ENCODE results near the gene RESP18. TPM values are rescaled to one million over a fixed set of nuclear protein-coding genes. Genes with fewer than 3 reads are reported as not detected.
A peak's percentile ranks its signal among the peaks of the same experiment; 100 is the strongest.

Gene RESP18
- total and polyA plus RNA-seq, 3 experiments from 2014 or later, result not detected

DNA sequence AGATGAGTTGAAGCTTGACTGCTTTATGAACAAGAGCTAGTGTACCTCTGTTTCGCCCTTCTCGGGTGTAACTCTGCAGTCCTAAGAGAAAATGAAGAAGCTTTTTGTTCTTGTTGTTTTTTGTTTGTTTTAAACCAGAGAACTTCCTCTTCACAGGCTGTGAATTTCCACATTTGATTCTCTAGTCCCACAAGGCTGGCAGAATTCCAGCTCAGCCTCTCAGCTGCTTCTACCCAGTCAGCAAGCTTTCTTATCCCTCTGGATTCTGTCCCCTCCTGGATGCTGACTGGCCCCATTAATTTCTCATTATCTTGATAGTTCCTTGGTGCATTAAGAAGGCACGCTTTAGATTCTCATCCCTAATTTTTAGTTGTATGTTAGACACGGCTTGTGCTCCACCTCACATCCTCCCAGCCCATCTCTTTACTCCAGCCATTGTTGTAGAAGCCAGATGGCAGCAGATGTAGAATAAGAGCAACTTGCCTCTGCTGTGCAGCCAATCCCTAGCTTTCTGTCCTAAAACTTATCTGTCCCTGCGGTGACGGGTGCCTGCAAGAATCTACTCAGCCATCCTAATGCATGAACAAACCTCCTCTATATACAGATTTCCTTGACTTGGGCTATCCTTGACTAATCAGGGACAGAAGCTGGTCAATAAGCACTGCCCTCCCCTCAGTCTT is 12.3 kb upstream of the RESP18 start:
- H3K27ac Mint-ChIP-seq, result peak overlapping the region in 1 of 8 donors; percentile 9
- Histone ChIP-seq H3K4me1 (ENCODE audit: insufficient read depth, low read length) (no peaks in the 10 kb centered on the region), H3K9me3 (ENCODE audit: low read length) (no peaks in the 10 kb centered on the region), H3K27ac (ENCODE audit: low read depth, low read length) (no peak overlapping the region), H3K36me3 (ENCODE audit: insufficient read depth, low read length) (no peaks in the 10 kb centered on the region), H3K4me3 (ENCODE audit: low read length) (no peak overlapping the region), H3K27me3 (ENCODE audit: insufficient read depth, low read length, poor library complexity, severe bottlenecking) (no peaks in the 10 kb centered on the region)
- H3K9me3 Mint-ChIP-seq, result no peaks in the 10 kb centered on the region
- no peaks in the 10 kb centered on the region for H3K36me3 Mint-ChIP-seq
- no peak for DNase-seq
- H3K27me3 Mint-ChIP-seq, result peaks cover 10 to 52% of the 10 kb centered on the region in 2 donors
- ChIA-PET CTCF (no interaction called here), POLR2A (no interaction called here)
- H3K4me3 Mint-ChIP-seq, result no peak overlapping the region
- no peaks in the 10 kb centered on the region for H3K4me1 Mint-ChIP-seq

DNA sequence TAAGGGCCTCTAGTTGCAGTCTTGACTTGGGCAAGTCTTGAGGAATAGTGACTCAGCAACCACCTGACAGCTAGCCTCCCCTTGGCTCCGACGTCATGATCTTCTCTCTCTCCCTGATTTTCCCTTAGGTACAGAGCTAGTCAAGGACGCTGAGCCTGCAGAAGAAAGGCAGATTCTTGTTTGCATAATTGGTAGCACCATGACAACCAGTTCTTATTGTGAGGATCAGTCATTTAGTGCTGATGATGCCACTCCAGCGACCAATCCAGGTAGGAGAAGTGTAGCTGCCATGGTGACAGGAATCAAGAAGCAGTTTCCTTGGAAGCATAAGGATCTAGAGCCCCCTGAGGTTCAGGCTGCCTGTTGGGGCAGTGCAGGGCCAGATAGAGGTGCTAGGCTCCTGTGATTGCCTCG is 2.8 kb upstream of the RESP18 start:
- Histone ChIP-seq H3K36me3 (ENCODE audit: insufficient read depth, low read length) (no peaks in the 10 kb centered on the region), H3K4me1 (ENCODE audit: insufficient read depth, low read length) (no peaks in the 10 kb centered on the region), H3K4me3 (ENCODE audit: low read length) (no peak overlapping the region), H3K27me3 (ENCODE audit: insufficient read depth, low read length, poor library complexity, severe bottlenecking) (peaks cover 24% of the 10 kb centered on the region), H3K9me3 (ENCODE audit: low read length) (no peaks in the 10 kb centered on the region), H3K27ac (ENCODE audit: low read depth, low read length) (no peak overlapping the region)
- no peak overlapping the region for H3K27ac Mint-ChIP-seq
- POLR2A ChIA-PET, result no interaction called here
- no peak overlapping the region for H3K4me3 Mint-ChIP-seq
- H3K36me3 Mint-ChIP-seq, result peaks cover 0 to 21% (median 0%) of the 10 kb centered on the region in 3 donors
- peaks cover 9 to 24% (median 18%) of the 10 kb centered on the region in 5 donors for H3K9me3 Mint-ChIP-seq
- CTCF ChIA-PET, result no interaction called here
- no peak for DNase-seq
- peaks cover 0 to 3% (median 2%) of the 10 kb centered on the region in 3 donors for H3K4me1 Mint-ChIP-seq
- peaks cover 47 to 82% of the 10 kb centered on the region in 2 donors for H3K27me3 Mint-ChIP-seq

DNA sequence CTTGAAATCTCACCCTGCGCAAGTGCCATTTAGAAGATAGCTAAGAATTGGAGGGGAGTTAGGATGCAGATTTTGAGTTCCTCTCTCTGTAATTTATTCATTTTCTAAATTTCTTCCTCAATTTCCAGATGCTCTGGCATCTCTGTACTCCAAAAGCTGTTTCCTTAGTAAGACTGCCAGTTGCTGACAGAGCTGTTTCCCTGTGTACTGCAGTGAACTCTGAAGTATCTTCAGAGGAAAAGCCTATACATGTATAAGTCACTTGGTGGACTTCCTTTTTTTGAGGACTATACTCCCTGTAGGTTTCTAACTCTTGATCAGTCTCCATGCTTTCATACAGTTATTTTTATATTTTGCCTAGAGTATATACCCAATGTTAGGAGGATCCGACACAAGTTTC is 1.5 kb upstream of the RESP18 start:
- H3K36me3 Mint-ChIP-seq, result peaks cover 0 to 21% (median 0%) of the 10 kb centered on the region in 3 donors
- Histone ChIP-seq H3K4me3 (ENCODE audit: low read length) (no peak overlapping the region), H3K36me3 (ENCODE audit: insufficient read depth, low read length) (no peaks in the 10 kb centered on the region)

DNA sequence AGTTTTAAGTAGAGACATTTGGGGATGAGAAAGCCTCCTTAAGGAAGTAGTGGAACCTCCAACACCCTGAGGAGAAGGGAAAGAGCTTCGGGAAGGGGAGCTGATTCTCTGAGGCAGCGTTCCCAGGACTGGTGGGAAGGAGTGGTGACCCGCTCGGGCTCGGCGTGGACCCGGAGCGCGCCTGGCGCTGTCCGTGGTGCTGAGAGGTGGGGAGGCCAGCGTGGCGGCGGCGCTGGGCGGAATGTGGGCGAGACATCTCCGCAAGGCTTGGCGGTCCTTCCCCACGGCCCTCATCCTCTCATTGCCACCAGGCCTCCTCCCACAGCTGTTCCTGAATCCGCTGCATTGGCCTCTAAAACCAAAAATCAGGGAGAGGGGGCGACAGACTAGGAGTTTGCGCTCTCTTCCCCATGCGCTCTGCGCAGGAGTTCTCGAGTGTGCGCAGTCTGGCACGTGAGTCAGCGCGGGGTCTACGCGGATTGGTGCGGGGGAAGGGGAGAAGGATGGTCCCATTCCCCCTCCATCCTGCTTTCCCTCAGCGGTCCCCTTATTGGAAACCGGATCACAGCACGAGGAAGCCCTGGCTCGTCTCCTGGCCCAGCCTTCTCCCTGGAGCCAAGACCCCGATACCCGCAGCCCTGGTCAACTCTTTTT is 857 bp downstream of the RESP18 start:
- H3K9me3 ChIP-seq (ENCODE audit: low read length), result no peaks in the 10 kb centered on the region
- peaks cover 24% of the 10 kb centered on the region for H3K27me3 ChIP-seq (ENCODE audit: insufficient read depth, low read length, poor library complexity, severe bottlenecking)
- H3K4me1 ChIP-seq (ENCODE audit: insufficient read depth, low read length), result no peaks in the 10 kb centered on the region
- no peak for DNase-seq
- H3K27ac Mint-ChIP-seq, result no peak overlapping the region
- H3K36me3 ChIP-seq (ENCODE audit: insufficient read depth, low read length), result no peaks in the 10 kb centered on the region
- H3K27me3 Mint-ChIP-seq, result peaks cover 52 to 91% of the 10 kb centered on the region in 2 donors
- H3K4me1 Mint-ChIP-seq, result peaks cover 0 to 3% (median 2%) of the 10 kb centered on the region in 3 donors
- ChIA-PET POLR2A (no interaction called here), CTCF (no interaction called here)
- no peak overlapping the region for H3K4me3 Mint-ChIP-seq
- H3K27ac ChIP-seq (ENCODE audit: low read depth, low read length), result no peak overlapping the region
- peaks cover 9 to 21% (median 17%) of the 10 kb centered on the region in 5 donors for H3K9me3 Mint-ChIP-seq
- H3K4me3 ChIP-seq (ENCODE audit: low read length), result no peak overlapping the region
- peaks cover 0 to 20% (median 0%) of the 10 kb centered on the region in 3 donors for H3K36me3 Mint-ChIP-seq

More for the DNA sequence above, 1.5 kb upstream of the RESP18 start:
- Histone ChIP-seq H3K4me1 (ENCODE audit: insufficient read depth, low read length) (no peaks in the 10 kb centered on the region), H3K27me3 (ENCODE audit: insufficient read depth, low read length, poor library complexity, severe bottlenecking) (peaks cover 24% of the 10 kb centered on the region), H3K9me3 (ENCODE audit: low read length) (no peaks in the 10 kb centered on the region), H3K27ac (ENCODE audit: low read depth, low read length) (no peak overlapping the region)
- peaks cover 0 to 3% (median 2%) of the 10 kb centered on the region in 3 donors for H3K4me1 Mint-ChIP-seq
- no peak for DNase-seq
- H3K27ac Mint-ChIP-seq, result no peak overlapping the region
- H3K9me3 Mint-ChIP-seq, result peaks cover 9 to 24% (median 18%) of the 10 kb centered on the region in 5 donors
- CTCF ChIA-PET, result no interaction called here
- peaks cover 45 to 83% of the 10 kb centered on the region in 2 donors for H3K27me3 Mint-ChIP-seq
- H3K4me3 Mint-ChIP-seq, result no peak overlapping the region
- POLR2A ChIA-PET, result no interaction called here

DNA sequence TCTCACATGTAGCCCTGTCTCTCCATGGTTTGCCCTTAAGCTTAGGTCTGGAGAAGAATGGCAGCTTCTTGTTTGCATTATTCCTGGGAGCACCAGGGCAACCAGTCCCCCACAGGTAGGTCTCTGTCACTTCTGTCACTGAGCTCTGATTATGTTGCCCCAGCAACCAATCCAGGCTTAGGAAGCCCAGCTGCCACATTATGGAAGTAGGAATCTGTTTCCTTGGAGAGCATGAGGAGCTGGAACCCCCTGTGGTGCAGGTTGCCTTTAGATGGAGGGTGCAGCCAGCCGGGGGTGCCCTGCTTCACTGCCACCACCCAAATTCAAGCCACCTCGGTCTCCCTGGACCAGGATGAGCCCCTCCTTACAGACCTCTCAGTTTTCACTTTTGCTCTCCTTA is 4.8 kb downstream of the RESP18 start:
- no peak for DNase-seq
- Histone ChIP-seq H3K27me3 (ENCODE audit: insufficient read depth, low read length, poor library complexity, severe bottlenecking) (peaks cover 21% of the 10 kb centered on the region), H3K4me3 (ENCODE audit: low read length) (no peak overlapping the region), H3K9me3 (ENCODE audit: low read length) (no peaks in the 10 kb centered on the region), H3K4me1 (ENCODE audit: insufficient read depth, low read length) (no peaks in the 10 kb centered on the region), H3K27ac (ENCODE audit: low read depth, low read length) (no peak overlapping the region), H3K36me3 (ENCODE audit: insufficient read depth, low read length) (no peaks in the 10 kb centered on the region)
- peaks cover 0 to 3% (median 2%) of the 10 kb centered on the region in 3 donors for H3K4me1 Mint-ChIP-seq
- H3K36me3 Mint-ChIP-seq, result peaks cover 0 to 3% (median 0%) of the 10 kb centered on the region in 3 donors
- peaks cover 35 to 79% of the 10 kb centered on the region in 2 donors for H3K27me3 Mint-ChIP-seq
- CTCF ChIA-PET, result interaction anchor here (1.3 kb wide), 1 partner anchor 32 kb away, joined by 5 read pairs; no protein-coding TSS in a partner anchor
- no peak overlapping the region for H3K27ac Mint-ChIP-seq
- no peak overlapping the region for H3K4me3 Mint-ChIP-seq
- POLR2A ChIA-PET, result no interaction called here
- peaks cover 0 to 4% (median 2%) of the 10 kb centered on the region in 5 donors for H3K9me3 Mint-ChIP-seq

DNA sequence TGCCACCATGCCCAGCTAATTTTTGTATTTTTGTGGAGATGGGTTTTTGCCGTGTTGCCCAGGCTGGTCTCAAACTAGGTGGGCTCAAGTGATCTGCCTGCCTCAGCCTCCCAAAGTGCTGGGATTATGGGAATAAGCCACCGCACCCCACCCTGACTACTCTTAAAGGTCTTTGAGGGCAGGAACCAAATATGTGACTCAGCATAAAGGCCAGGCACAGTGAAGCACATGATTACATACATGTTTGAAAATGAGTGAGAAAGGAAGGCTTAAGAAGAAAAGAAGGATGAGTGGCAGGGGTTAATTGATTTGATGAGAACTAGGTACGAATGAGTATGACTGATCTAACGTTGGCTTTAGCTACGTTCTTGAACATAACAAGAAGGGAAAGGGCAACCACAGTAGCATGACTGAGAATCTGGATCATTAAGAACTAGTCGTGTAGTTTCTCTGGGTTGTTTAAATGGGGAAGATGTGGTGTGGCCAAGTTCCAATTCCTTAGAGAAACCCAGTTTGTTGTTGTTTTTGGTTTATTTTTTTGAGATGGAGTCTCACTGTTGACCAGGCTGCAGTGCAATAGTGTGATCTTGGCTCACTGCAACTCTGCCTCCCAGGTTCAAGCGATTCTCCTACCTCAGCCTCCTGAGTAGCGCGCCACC is 6.8 kb downstream of the RESP18 start:
- H3K4me1 ChIP-seq (ENCODE audit: insufficient read depth, low read length), result peaks cover 7% of the 10 kb centered on the region
- Mint-ChIP-seq H3K27ac (no peak overlapping the region), H3K4me3 (no peak overlapping the region), H3K9me3 (no peaks in the 10 kb centered on the region), H3K27me3 (peaks cover 21 to 65% of the 10 kb centered on the region in 2 donors), H3K36me3 (no peaks in the 10 kb centered on the region), H3K4me1 (peaks cover 2 to 12% (median 10%) of the 10 kb centered on the region in 3 donors)
- H3K27ac ChIP-seq (ENCODE audit: low read depth, low read length), result no peak overlapping the region
- POLR2A ChIA-PET, result no interaction called here
- CTCF ChIA-PET, result interaction anchor here (1.2 kb wide), 1 partner anchor 31 kb away, joined by 3 read pairs; no protein-coding TSS in a partner anchor
- DNase-seq, result no peak
- no peak overlapping the region for H3K4me3 ChIP-seq (ENCODE audit: low read length)
- H3K9me3 ChIP-seq (ENCODE audit: low read length), result no peaks in the 10 kb centered on the region
- no peaks in the 10 kb centered on the region for H3K36me3 ChIP-seq (ENCODE audit: insufficient read depth, low read length)
- peaks cover 5% of the 10 kb centered on the region for H3K27me3 ChIP-seq (ENCODE audit: insufficient read depth, low read length, poor library complexity, severe bottlenecking)

DNA sequence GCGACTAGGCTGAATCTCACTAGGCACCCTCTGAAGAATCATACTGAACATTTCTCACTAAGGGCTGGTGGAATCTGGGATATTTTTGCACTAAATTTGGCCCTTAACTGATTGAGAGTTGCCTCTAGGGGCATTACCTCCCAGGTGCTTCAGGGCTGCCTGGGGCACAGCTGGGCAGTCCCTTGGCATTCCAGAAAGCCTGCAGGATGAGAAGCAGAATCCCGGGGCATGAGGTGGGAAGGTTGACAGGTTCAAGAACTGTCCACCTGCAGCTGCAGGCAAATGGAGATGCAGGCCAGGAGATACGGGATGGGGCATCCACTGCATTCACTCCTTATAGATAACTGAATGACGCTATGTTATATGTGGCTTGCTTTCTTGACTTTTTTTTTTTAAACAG is 7.4 kb downstream of the RESP18 start:
- no peak for DNase-seq
- Mint-ChIP-seq H3K27me3 (peaks cover 20 to 58% of the 10 kb centered on the region in 2 donors), H3K27ac (no peak overlapping the region), H3K36me3 (no peaks in the 10 kb centered on the region), H3K9me3 (no peaks in the 10 kb centered on the region), H3K4me3 (no peak overlapping the region), H3K4me1 (peaks cover 3 to 14% (median 11%) of the 10 kb centered on the region in 3 donors)
- no peaks in the 10 kb centered on the region for H3K36me3 ChIP-seq (ENCODE audit: insufficient read depth, low read length)
- peaks cover 5% of the 10 kb centered on the region for H3K27me3 ChIP-seq (ENCODE audit: insufficient read depth, low read length, poor library complexity, severe bottlenecking)
- no peak overlapping the region for H3K27ac ChIP-seq (ENCODE audit: low read depth, low read length)
- peaks cover 10% of the 10 kb centered on the region for H3K4me1 ChIP-seq (ENCODE audit: insufficient read depth, low read length)
- no peaks in the 10 kb centered on the region for H3K9me3 ChIP-seq (ENCODE audit: low read length)
- POLR2A ChIA-PET, result no interaction called here
- CTCF ChIA-PET, result interaction anchor here (1.2 kb wide), 1 partner anchor 30 kb away, joined by 3 read pairs; no protein-coding TSS in a partner anchor
- no peak overlapping the region for H3K4me3 ChIP-seq (ENCODE audit: low read length)

DNA sequence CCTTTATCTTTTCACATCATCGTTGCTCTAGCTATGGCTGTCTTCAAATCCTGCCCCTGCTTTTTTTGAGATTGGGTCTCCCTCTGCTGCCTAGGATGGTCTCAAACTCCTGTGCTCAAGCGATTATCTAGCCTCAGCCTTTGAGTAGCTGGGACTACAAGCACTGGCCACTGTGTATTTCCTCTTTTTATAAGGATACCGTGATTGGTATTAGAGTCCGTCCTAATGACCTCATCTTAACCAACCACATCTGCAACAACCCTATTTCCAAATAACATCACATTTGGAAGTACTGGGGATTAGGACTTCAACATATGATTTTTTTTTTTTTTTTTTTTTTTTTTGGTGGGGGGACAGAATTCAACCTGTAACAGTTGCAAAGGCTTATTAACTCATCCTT is 9.1 kb downstream of the RESP18 start:
- no peaks in the 10 kb centered on the region for H3K9me3 ChIP-seq (ENCODE audit: low read length)
- DNase-seq, result no peak
- peaks cover 5% of the 10 kb centered on the region for H3K27me3 ChIP-seq (ENCODE audit: insufficient read depth, low read length, poor library complexity, severe bottlenecking)
- Mint-ChIP-seq H3K4me1 (peaks cover 3 to 14% (median 11%) of the 10 kb centered on the region in 3 donors), H3K27me3 (peaks cover 17 to 49% of the 10 kb centered on the region in 2 donors), H3K36me3 (no peaks in the 10 kb centered on the region), H3K9me3 (no peaks in the 10 kb centered on the region), H3K4me3 (no peak overlapping the region), H3K27ac (no peak overlapping the region)
- no peak overlapping the region for H3K4me3 ChIP-seq (ENCODE audit: low read length)
- ChIA-PET CTCF (interaction anchor here (1.0 kb wide), 1 partner anchor 23 kb away, joined by 3 read pairs; no protein-coding TSS in a partner anchor), POLR2A (no interaction called here)
- peaks cover 10% of the 10 kb centered on the region for H3K4me1 ChIP-seq (ENCODE audit: insufficient read depth, low read length)
- no peaks in the 10 kb centered on the region for H3K36me3 ChIP-seq (ENCODE audit: insufficient read depth, low read length)
- H3K27ac ChIP-seq (ENCODE audit: low read depth, low read length), result no peak overlapping the region
